GM21526 (cell line): ENCODE results near the gene LOXL3.

Source experiments
- ATAC-seq: cut with Tn5 transposase; IDR thresholded peaks from one replicate; pipeline ENCODE4 v1.9.1; 2021; ENCODE audit warnings: moderate library complexity; ENCODE audit not compliant: unreplicated experiment, low FRiP score

The LOXL3 gene

GRCh38 chr2:74512744-74513604 is 40.8 kb downstream of the LOXL3 start:
- no peak for ATAC-seq

- no peak for ATAC-seq
These were observed 42.4 kb downstream of the LOXL3 start for GRCh38 chr2:74511104-74511989.

- no peak for ATAC-seq
These were observed 43.5 kb downstream of the LOXL3 start for GRCh38 chr2:74510272-74510671.

- no peak for ATAC-seq
These were observed 45.7 kb downstream of the LOXL3 start for GRCh38 chr2:74507926-74508520.

- ATAC-seq: peak; percentile 78
These were observed 46.4 kb downstream of the LOXL3 start, which contains the start of gene PCGF1 for GRCh38 chr2:74507145-74507925. TSS of gene PCGF1 (minus strand) at chr2:74507695. CDS start at chr2:74507668, 27 bp downstream.

GRCh38 chr2:74505448-74506246 is 48.1 kb downstream of the LOXL3 start:
- no peak for ATAC-seq

GRCh38 chr2:74504591-74504990 is 49.2 kb downstream of the LOXL3 start:
- no peak for ATAC-seq

- ATAC-seq: no peak
These were observed 50.0 kb downstream of the LOXL3 start for GRCh38 chr2:74503506-74504475.

GRCh38 chr2:74502720-74503505 is 50.8 kb downstream of the LOXL3 start:
- no peak for ATAC-seq

GRCh38 chr2:74502147-74502719 is 51.5 kb downstream of the LOXL3 start:
- no peak for ATAC-seq

- ATAC-seq: no peak
These were observed 52.2 kb downstream of the LOXL3 start for GRCh38 chr2:74501335-74502071.

GRCh38 chr2:74500578-74500946 is 53.2 kb downstream of the LOXL3 start:
- ATAC-seq: no peak

- ATAC-seq: no peak
These were observed 53.7 kb downstream of the LOXL3 start for GRCh38 chr2:74499940-74500577.

GRCh38 chr2:74499267-74499939 is 54.3 kb downstream of the LOXL3 start, which contains the start of gene LBX2:
TSS of gene LBX2 (minus strand) at chr2:74499603. CDS start at chr2:74499537, 66 bp downstream.
- no peak for ATAC-seq

- ATAC-seq: no peak
These were observed 55.1 kb downstream of the LOXL3 start for GRCh38 chr2:74498500-74499266.
